Bone marrow (tissue), 2 donors: Measurements from ENCODE around the gene JAM3.
A peak's percentile ranks its signal among the peaks of the same experiment; 100 is the strongest.
"Not testable (repeated sequence)": the region's sequence is repeated elsewhere in the genome, so short reads cannot be mapped to it uniquely, and the experiment has no call there.

Source experiments
- DNase-seq, 2 donors: peaks; one replicate each; lab custom pipeline; 2025; lab: John Stamatoyannopoulos, UW

Gene JAM3

GRCh38 chr11:134101282-134101681 is 32.4 kb downstream of the JAM3 start:
- no peak for DNase-seq

- DNase-seq, result no peak
Measured at GRCh38 chr11:134110252-134110815, 41.5 kb downstream of the JAM3 start.

- not testable (repeated sequence) for DNase-seq
Measured at GRCh38 chr11:134113787-134114186, 44.9 kb downstream of the JAM3 start.

- no peak for DNase-seq
Measured at GRCh38 chr11:134116210-134116609, 47.3 kb downstream of the JAM3 start.

- DNase-seq, result no peak
Measured at GRCh38 chr11:134118006-134118405, 49.1 kb downstream of the JAM3 start.

GRCh38 chr11:134119094-134119493 is 50.2 kb downstream of the JAM3 start:
- no peak for DNase-seq

- DNase-seq, result no peak
Measured at GRCh38 chr11:134120143-134120850, 51.4 kb downstream of the JAM3 start.

- no peak for DNase-seq
Measured at GRCh38 chr11:134120921-134121526, 52.2 kb downstream of the JAM3 start.

- no peak for DNase-seq
Measured at GRCh38 chr11:134124660-134125451, 56.0 kb downstream of the JAM3 start.

GRCh38 chr11:134125507-134125906 is 56.6 kb downstream of the JAM3 start:
- DNase-seq, result no peak

GRCh38 chr11:134126217-134126822 is 57.4 kb downstream of the JAM3 start:
- DNase-seq, result peak in 1 of 2 donors; percentile 37

- no peak for DNase-seq
Measured at GRCh38 chr11:134131628-134132244, 62.9 kb downstream of the JAM3 start.

- DNase-seq, result no peak
Measured at GRCh38 chr11:134132808-134133207, 63.9 kb downstream of the JAM3 start.

- no peak for DNase-seq
Measured at GRCh38 chr11:134134167-134134566, 65.3 kb downstream of the JAM3 start.

- no peak for DNase-seq
Measured at GRCh38 chr11:134138376-134138775, 69.5 kb downstream of the JAM3 start.

- DNase-seq, result no peak
Measured at GRCh38 chr11:134139303-134139872, 70.5 kb downstream of the JAM3 start.

GRCh38 chr11:134139873-134140331 is 71.0 kb downstream of the JAM3 start:
- DNase-seq, result peak in 1 of 2 donors; percentile 31

GRCh38 chr11:134140961-134141490 is 72.2 kb downstream of the JAM3 start:
- no peak for DNase-seq

- no peak for DNase-seq
Measured at GRCh38 chr11:134142536-134142935, 73.7 kb downstream of the JAM3 start.

- no peak for DNase-seq
Measured at GRCh38 chr11:134143801-134144200, 74.9 kb downstream of the JAM3 start.

- DNase-seq, result no peak
Measured at GRCh38 chr11:134144744-134145143, 75.9 kb downstream of the JAM3 start.
